HG02571 (cell line): ENCODE data around the gene KPNA6.
A peak's percentile ranks its signal among the peaks of the same experiment; 100 is the strongest.

Experiments
- ATAC-seq: cut with Tn5 transposase; IDR thresholded peaks from one replicate; pipeline ENCODE4 v1.9.1; 2021; ENCODE audit warnings: mild to moderate bottlenecking, moderate library complexity; ENCODE audit not compliant: unreplicated experiment

Gene KPNA6

GRCh38 chr1:32215629-32216480, 108.0 kb downstream of the KPNA6 start:
- ATAC-seq = no peak

DNA sequence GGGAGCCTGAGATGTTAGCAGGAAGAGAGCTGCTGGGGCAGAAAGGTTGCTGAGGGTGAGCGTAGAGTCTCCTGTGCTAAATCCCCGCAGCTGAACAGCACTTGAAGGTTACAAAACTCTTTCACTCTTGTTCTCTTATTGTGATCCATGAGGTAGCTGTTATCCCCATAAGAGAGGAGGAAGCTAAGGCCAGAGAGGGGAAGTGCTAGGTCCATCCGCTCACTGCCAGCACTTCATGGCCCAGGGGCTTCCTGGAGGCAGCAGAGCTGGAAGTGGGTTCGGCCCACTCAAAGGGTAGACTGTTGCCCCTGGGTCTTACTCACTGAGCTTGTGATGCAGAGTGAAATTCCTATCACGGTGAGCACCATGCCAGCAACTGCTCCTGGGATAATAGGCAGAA, 108.7 kb downstream of the KPNA6 start:
- no peak for ATAC-seq

GRCh38 chr1:32219022-32219421, 111.2 kb downstream of the KPNA6 start:
- no peak for ATAC-seq

- ATAC-seq = no peak
Measured at GRCh38 chr1:32220746-32221580, 113.1 kb downstream of the KPNA6 start.

- no peak for ATAC-seq
Measured at GRCh38 chr1:32221581-32221979, 113.7 kb downstream of the KPNA6 start.

- peak; percentile 86 for ATAC-seq
Measured at GRCh38 chr1:32221980-32222755, 114.3 kb downstream of the KPNA6 start, which contains the start of the genes EIF3I and TMEM234. Gene EIF3I, plus strand, starts transcription at chr1:32222407. Its CDS starts 35 bp downstream, at chr1:32222442. Gene TMEM234, minus strand, starts transcription at chr1:32222353. Its CDS starts 31 bp downstream, at chr1:32222322.

- no peak for ATAC-seq
Measured at GRCh38 chr1:32223683-32224082, 115.8 kb downstream of the KPNA6 start.

GRCh38 chr1:32224285-32224684, 116.4 kb downstream of the KPNA6 start:
- ATAC-seq = no peak
